MM.1S (cell line): Measurements from ENCODE around the gene IHH.

ENCODE experiments used
- DNase-seq: peaks from one replicate; pipeline ENCODE4 v3.0.0-alpha.2; 2015
- H2AFZ ChIP-seq: fragments of 300-600 bp; sonication (generic); 2 replicates; pipeline ENCODE4 v1.6.0; 2016; ENCODE audit warnings: antibody characterized with exemption, low read length
- H3F3A ChIP-seq: fragments of 300-600 bp; sonication (generic); 2 replicates; pipeline ENCODE4 v1.6.1; 2016; ENCODE audit warnings: mild to moderate bottlenecking, antibody characterized with exemption, low read length, moderate library complexity, mixed read lengths; ENCODE audit not compliant: insufficient read depth
- H3K27ac ChIP-seq: fragments of 300-600 bp; sonication (generic); 2 replicates; pipeline ENCODE4 v1.5.1; 2016; ENCODE audit warnings: mild to moderate bottlenecking, low read length
- H3K27me3 ChIP-seq: fragments of 300-600 bp; sonication (generic); replicated peaks from 2 replicates; pipeline ENCODE4 v1.6.0; 2016; ENCODE audit warnings: low read length; ENCODE audit not compliant: insufficient read depth
- H3K36me3 ChIP-seq: fragments of 300-600 bp; sonication (generic); replicated peaks from 2 replicates; pipeline ENCODE4 v1.6.1; 2016; ENCODE audit warnings: mild to moderate bottlenecking, low read length, mixed read lengths; ENCODE audit not compliant: insufficient read depth
- H3K4me1 ChIP-seq: fragments of 300-600 bp; sonication (generic); 2 replicates; pipeline ENCODE4 v1.6.1; 2016; ENCODE audit warnings: low read length, mixed read lengths
- H3K4me2 ChIP-seq: fragments of 300-600 bp; sonication (generic); 2 replicates; pipeline ENCODE4 v1.6.0; 2016; ENCODE audit warnings: low read depth, low read length
- H3K4me3 ChIP-seq: fragments of 300-600 bp; sonication (generic); 2 replicates; pipeline ENCODE4 v1.5.1; 2016; ENCODE audit warnings: low read length, mixed read lengths
- H3K79me2 ChIP-seq: fragments of 300-600 bp; sonication (generic); 2 replicates; pipeline ENCODE4 v1.6.1; 2016; ENCODE audit warnings: mixed run types, low read length, mixed read lengths
- H3K9ac ChIP-seq: fragments of 300-600 bp; sonication (generic); 2 replicates; pipeline ENCODE4 v1.6.1; 2016; ENCODE audit warnings: low read length, mixed read lengths
- H3K9me2 ChIP-seq: fragments of 300-600 bp; sonication (generic); replicated peaks from 2 replicates; pipeline ENCODE4 v1.6.1; 2016; ENCODE audit warnings: mild to moderate bottlenecking, low read length, mixed read lengths; ENCODE audit not compliant: insufficient read depth
- H3K9me3 ChIP-seq: fragments of 300-600 bp; sonication (generic); replicated peaks from 2 replicates; pipeline ENCODE4 v1.6.1; 2016; ENCODE audit warnings: mild to moderate bottlenecking, low read length, mixed read lengths; ENCODE audit not compliant: insufficient read depth
- H4K20me1 ChIP-seq: fragments of 300-600 bp; sonication (generic); 2 replicates; pipeline ENCODE4 v1.6.1; 2016; ENCODE audit warnings: mild to moderate bottlenecking, low read length, moderate library complexity, mixed read lengths; ENCODE audit not compliant: insufficient read depth
- EZH2 ChIP-seq: fragments of 300-600 bp; sonication (generic); optimal IDR thresholded peaks from 2 replicates; pipeline ENCODE3; 2017; ENCODE audit warnings: low read depth, mild to moderate bottlenecking, antibody characterized with exemption, low read length, mixed read lengths
- EZH2phosphoT487 ChIP-seq: fragments of 300-600 bp; sonication (generic); IDR thresholded peaks from 2 replicates; pipeline ENCODE4 v1.6.1; 2018; ENCODE audit warnings: antibody characterized with exemption, low read length
- TF ChIP-seq, protein P1 (sequence below): fragments of 300-600 bp; sonication (generic); IDR thresholded peaks from 2 replicates; pipeline ENCODE4 v1.5.1; 2016; ENCODE audit warnings: antibody characterized with exemption, low read length, mixed read lengths

IHH gene

DNA sequence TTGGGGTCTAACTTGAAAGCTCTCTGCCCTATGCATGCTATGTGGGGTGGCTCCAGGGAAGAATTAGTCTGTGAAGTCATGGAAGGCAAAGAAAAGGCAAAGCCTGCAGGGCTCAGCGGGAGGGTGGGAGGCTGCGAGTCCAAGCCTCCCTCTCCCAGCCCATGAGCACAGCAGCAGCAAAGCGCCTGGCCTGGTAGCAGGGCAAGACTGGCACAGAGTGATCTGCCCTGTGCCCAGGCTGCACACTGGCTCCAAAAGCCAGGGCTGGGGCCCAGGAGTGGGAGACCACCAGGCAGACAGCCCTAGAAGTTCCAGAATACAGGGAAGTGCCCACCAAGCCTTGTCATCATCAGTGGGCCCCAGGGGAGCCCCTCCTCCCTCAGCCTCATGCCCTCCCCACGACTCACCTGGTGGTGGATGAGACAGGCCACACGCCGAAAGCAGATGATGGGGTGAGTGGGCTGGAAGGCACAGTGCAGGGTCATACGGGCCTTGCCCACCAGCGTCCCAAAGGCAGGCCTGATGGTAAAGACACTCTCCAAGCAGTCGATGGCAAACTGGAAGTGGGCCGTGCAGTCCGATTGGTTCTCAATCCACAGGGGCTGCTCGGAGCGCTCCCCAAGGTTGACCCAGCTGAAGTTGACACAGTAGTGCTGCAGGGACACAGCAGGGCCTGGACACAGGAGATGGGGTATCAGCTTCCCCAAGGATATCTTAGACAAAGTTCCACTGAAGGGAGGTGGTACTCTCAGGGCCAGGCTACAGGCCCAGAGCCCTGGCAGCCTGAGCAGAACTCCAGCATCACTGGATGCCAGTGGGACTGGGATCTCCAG lies 31.5 kb downstream of the IHH start:
- Histone ChIP-seq H4K20me1 (no peaks in the 10 kb centered on the region), H3K9me3 (no peaks in the 10 kb centered on the region), H2AFZ (no peak overlapping the region), H3K4me1 (no peaks in the 10 kb centered on the region), H3K79me2 (no peaks in the 10 kb centered on the region), H3K36me3 (no peaks in the 10 kb centered on the region), H3K27ac (no peak overlapping the region), H3K4me3 (no peak overlapping the region), H3K9ac (no peak overlapping the region), H3K9me2 (no peaks in the 10 kb centered on the region), H3F3A (no peaks in the 10 kb centered on the region), H3K4me2 (no peak overlapping the region), H3K27me3 (peaks cover 85% of the 10 kb centered on the region)
- no peak for DNase-seq
- TF ChIP-seq EZH2phosphoT487 (no peak), EZH2 (no peak)
- TF ChIP-seq, protein P1, sequence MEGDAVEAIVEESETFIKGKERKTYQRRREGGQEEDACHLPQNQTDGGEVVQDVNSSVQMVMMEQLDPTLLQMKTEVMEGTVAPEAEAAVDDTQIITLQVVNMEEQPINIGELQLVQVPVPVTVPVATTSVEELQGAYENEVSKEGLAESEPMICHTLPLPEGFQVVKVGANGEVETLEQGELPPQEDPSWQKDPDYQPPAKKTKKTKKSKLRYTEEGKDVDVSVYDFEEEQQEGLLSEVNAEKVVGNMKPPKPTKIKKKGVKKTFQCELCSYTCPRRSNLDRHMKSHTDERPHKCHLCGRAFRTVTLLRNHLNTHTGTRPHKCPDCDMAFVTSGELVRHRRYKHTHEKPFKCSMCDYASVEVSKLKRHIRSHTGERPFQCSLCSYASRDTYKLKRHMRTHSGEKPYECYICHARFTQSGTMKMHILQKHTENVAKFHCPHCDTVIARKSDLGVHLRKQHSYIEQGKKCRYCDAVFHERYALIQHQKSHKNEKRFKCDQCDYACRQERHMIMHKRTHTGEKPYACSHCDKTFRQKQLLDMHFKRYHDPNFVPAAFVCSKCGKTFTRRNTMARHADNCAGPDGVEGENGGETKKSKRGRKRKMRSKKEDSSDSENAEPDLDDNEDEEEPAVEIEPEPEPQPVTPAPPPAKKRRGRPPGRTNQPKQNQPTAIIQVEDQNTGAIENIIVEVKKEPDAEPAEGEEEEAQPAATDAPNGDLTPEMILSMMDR = no peak

DNA sequence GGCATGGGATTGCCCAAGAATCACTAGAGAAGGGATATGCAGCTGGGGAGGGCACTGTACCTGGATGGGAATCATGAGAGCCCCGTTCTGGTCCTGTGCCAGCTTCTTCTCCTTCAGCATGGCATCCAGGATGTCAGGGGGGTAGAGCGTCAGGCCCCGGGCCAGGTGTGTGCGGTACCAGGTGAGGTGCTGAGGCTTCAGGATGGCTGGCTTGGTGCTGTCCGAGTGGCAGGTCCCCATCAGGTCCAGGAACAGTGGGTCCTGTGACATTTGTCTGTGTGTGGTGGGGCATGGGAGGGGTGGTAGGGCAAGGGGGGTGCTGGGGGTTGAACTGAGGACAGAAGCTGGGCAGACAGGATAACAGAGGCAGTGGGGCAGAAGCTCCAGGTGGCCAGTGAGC lies 32.6 kb downstream of the IHH start:
- Histone ChIP-seq H3K36me3 (no peaks in the 10 kb centered on the region), H3F3A (no peaks in the 10 kb centered on the region), H3K4me2 (no peak overlapping the region), H3K4me1 (no peaks in the 10 kb centered on the region), H3K79me2 (no peaks in the 10 kb centered on the region), H3K9me3 (no peaks in the 10 kb centered on the region), H3K9me2 (no peaks in the 10 kb centered on the region), H2AFZ (no peak overlapping the region), H4K20me1 (no peaks in the 10 kb centered on the region), H3K9ac (no peak overlapping the region), H3K4me3 (no peak overlapping the region), H3K27ac (no peak overlapping the region), H3K27me3 (peaks cover 80% of the 10 kb centered on the region)
- no peak for DNase-seq
- TF ChIP-seq EZH2 = no peak
- TF ChIP-seq, protein P1 = no peak
- TF ChIP-seq EZH2phosphoT487 = no peak

DNA sequence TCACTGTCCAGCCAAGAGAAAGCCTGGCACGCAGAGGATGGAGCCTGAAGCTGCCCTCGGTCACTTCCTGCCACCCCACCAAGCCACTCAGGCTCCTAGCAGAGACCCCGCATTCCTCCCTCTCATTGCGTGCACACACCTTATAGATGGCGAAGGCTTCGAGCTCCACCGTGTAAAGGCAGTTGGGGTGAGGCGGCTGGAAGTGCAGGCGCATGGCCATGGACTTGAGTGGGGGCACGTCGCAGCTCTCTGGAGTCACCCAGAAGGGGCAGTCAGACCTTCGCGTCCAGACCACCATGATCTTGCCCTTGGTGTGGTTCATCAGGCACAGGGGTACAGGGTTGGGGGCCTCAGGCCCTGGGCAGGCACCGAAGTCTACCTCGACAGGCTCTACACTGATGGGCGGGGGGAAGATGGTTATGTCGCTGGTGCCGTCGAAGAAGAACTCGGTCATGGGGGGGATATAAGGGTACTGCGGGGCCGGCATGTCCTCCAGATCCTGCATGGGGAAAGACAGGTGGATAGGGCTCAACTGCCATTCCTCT lies 33.1 kb downstream of the IHH start:
- no peak overlapping the region for H3K4me3 ChIP-seq
- H3K79me2 ChIP-seq = no peaks in the 10 kb centered on the region
- DNase-seq = no peak
- no peaks in the 10 kb centered on the region for H3K9me3 ChIP-seq
- no peaks in the 10 kb centered on the region for H3K36me3 ChIP-seq
- TF ChIP-seq, protein P1 = no peak
- no peak for TF ChIP-seq EZH2
- TF ChIP-seq EZH2phosphoT487 = no peak
- H3K4me2 ChIP-seq = no peak overlapping the region
- H3F3A ChIP-seq = no peaks in the 10 kb centered on the region
- H4K20me1 ChIP-seq = no peaks in the 10 kb centered on the region
- no peaks in the 10 kb centered on the region for H3K9me2 ChIP-seq
- no peak overlapping the region for H2AFZ ChIP-seq
- H3K9ac ChIP-seq = no peak overlapping the region
- no peak overlapping the region for H3K27ac ChIP-seq
- no peaks in the 10 kb centered on the region for H3K4me1 ChIP-seq
- peaks cover 80% of the 10 kb centered on the region for H3K27me3 ChIP-seq
